Activated naive CD4-positive, alpha-beta T cell treated with Interleukin-2 at 50 U/mL for 16 hours (primary cell): Measurements from ENCODE around the gene TSPAN10.
A peak's percentile ranks its signal among the peaks of the same experiment; 100 is the strongest.

Experiments
- DNase-seq: peaks from one replicate; pipeline ENCODE4 v3.0.0-alpha.2; 2020

Gene TSPAN10

DNA sequence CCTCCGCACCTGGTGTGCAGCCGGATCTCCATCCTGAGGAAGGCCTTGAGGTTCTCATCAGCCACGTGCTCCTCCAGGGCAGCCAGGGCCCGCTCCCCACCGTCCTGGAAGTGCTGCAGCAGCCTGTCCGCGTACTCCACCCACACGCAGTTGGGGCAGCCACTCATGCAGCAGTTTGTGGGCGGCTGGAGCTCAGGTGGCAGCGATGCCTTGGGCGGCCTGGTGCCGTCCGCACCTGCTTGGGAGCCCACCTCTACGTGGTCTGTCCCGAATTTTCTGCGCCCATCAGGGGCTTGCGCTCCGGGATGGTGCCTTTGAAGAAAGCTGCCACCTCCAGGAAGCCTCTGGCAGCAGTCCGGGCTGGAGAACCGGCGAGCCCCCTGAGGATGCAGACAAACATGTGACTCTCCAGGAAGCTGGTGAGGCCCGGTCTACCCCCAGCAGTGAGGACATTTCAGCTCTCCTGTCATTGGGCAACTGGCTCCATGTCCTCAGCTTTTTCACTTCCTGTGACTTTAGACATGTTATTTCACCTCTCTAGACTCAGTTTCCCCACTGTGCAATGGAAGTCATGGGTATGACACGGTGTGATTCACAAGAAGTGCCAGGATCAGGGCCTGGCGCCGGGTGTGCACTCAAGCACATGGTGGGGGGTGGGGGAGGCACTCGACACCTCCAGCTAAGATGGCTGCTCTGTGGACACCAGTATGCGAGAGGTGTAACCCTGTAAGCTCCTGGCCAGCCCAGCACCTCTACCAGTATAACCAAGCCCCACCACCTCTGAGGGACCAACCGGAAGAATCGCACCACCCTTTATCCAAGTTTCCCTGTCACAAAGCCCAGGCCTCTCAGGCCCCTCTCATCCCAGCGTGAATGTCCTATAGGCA is 28.5 kb downstream of the TSPAN10 start:
- DNase-seq: peak; percentile 67

DNA sequence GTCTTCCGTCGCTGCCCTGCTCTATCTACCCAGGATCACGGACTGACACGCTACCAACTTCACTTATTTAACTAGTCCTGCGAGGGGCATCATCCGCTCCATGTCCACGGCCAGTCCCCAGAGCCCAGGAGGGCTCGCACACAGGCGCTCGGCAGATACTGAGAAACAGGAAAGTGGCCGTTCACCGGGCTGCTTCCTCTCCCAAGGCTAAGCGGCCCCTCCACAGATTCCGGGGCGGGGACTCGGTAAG is 29.0 kb downstream of the TSPAN10 start:
- DNase-seq: no peak

DNA sequence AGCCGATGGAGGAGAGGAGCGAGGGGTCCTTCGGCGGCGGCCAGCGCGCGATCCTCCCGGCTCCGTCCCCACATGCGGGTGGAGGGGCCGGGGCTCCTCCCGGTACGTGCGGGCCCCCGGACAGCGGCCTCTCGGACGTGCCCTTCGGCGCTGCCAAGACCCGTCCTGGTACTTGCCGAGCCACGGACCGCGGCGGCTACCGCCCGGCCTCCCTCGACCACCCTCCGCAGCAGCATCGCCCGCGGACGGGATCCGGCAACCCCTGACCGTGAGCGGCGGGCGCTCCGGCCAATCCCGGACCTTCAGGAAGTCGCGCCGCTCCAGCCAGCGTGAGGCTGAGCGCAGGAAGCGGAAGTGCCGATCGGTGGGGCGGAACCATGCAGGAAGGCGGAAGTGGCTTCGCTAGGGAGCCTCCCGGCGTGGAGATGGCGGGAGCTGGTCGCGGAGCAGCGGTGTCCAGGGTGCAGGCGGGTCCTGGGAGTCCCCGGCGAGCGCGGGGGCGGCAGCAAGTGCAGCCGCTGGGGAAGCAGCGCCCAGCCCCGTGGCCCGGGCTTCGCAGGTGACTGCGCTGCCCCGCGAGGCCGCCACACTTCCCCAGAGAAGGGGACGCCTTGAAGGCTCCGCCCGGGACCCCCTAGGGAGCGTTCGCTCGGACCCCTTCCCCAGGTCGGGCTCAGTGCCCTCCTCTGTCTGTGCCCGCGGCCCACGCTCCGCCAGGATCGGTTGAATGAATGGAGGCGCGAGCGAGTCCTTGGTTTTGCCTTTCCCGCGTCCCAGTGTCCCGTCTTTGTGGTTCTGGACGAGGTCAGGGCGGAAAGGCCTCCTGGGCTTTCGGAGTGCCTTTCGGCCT is 29.6 kb downstream of the TSPAN10 start, which contains the start of the genes CCDC137 and OXLD1:
TSS of gene CCDC137 (plus strand) at position 396 of the 850 bp plus-strand sequence. CDS start at position 426, 30 bp downstream.
TSS of gene OXLD1 (minus strand) at position 264 of the 850 bp plus-strand sequence. CDS start at position 236, 28 bp downstream.
- peak; percentile 95 for DNase-seq

DNA sequence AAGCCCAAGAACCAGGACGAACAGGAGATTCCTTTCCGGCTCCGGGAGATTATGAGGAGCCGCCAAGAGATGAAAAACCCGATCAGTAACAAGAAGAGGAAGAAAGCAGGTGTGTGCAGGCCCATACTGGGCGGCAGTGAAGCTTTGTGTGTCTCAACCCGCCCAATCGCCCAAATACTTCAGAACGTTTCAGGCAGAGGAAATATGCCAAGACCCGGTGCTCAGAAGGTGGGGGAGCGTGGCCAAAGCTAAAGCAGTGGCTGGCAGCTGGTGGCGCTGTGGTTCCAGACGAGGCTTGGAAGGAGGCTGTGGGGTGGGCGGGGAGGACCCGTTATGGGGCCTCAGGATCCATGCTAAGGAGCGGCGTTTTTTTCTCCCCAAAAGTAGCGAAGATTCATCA is 30.8 kb downstream of the TSPAN10 start:
- no peak for DNase-seq

DNA sequence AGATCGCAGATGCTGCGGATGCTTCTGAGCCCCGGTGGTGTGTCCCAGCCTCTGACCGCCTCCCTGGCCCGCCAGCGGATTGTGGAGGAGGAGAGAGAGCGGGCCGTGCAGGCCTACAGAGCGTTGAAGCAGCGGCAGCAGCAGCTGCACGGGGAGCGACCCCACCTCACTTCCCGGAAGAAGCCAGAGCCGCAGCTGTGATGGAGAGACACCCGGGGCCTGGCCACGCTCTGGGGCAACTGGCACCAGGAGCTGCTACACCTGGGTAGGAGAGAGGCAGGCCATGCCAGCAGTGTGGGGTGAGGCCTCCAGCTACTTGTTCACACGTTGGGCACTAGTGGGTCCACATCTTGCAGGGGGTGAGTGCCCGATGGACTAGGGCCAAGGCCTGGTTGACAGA is 35.5 kb downstream of the TSPAN10 start:
- no peak for DNase-seq

DNA sequence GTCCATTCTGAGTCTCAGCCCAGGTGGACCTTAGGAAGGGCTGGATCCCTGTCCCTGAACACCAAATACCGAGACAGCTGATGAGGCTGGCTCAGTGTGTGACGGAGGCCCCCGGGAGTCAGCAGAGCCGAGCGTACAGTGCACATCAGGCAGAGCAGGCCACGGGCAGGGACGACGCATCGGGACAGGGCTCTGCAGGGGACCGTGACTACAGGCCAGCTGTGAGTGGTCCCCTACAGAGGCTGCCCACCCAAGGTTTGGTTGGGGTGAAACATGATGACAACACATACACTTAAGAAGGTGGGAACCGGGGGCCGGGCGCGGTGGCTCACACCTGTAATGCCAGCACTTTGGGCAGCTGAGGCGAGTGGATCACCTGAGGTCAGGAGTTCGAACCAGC is 36.0 kb downstream of the TSPAN10 start:
- DNase-seq: no peak

DNA sequence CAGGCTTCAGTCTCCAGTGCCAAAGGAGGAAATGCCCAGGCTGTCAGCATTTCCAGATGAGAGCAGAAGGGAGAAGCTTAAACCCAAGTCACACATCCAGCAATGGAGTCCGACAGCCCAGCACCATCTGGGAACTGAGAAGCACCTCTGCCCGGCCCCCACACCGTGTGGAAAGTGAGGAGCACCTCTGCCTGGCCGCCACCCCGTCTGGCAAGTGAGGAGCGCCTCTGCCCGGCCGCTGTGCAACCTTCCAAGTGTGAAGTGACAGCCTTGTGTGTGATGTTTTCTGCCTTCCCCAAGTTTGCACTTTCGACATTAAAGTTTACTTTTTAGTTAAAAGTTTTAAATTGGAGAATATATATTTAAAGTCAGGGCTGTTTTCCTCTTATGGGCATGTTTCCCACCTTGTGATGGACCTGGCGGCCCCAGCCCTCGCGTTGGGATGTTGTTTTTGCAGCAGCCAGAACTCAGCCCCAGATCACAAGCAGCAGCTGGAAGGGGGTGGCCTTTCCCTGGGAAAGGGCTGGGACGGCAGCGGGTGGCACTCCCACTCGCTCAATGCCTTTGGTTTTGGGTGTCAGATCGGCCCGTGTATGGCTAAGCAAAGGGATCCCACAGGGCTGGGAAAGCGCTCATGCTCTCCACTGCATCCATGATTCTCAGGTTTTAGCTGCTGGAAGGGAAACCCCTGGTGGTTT is 36.7 kb downstream of the TSPAN10 start:
- no peak for DNase-seq

DNA sequence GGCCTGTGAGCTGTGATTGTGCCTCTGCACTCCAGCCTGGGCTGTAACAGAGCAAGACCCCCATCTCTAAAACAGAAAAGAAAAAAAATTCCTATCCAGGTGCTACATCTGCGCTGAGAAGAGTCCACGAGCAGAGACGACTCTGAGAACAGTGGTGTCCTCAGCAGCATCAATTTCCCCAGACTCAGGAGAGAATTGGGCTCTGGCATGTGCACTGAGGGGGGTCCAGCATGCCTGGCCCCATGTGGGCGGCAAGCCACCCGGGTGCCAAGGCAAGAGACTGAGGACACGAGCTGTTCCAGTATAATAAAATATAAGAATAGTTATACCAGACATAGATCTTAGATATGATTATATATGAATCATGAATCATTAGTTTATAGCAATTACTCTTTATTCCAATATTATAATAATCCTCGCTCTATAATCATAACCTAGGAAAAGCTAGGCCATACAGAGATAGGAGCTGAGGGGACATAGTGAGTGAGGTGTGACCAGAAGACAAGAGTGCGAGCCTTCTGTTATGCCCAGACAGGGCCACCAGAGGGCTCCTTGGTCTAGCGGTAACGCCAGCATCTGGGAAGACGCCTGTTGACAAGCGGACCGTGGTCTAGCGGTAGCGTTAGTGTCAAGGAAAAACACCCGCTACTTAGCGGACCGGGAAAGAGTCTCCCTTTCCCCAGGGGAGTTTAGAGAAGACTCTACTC is 38.7 kb downstream of the TSPAN10 start:
- DNase-seq: peak; percentile 36

DNA sequence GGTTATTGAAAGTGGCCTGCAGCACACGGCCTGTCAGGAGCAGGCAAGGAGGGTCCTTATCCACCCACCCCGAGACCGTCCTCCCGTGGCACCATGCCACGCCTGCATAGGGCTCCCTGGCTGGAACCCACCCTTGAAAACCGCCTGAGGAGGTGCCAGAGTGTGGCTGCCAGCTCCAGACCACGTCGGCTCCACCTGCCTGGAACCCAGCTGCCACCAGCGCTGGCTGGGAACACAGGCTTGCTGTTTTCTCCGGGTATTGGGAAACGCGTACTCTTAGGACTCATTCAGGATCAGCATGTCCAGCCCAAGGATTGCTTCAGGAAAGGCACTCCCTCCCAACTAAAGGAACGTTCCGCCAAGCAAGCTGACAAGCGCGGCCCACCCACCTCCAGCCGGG is 39.9 kb downstream of the TSPAN10 start:
- DNase-seq: no peak

DNA sequence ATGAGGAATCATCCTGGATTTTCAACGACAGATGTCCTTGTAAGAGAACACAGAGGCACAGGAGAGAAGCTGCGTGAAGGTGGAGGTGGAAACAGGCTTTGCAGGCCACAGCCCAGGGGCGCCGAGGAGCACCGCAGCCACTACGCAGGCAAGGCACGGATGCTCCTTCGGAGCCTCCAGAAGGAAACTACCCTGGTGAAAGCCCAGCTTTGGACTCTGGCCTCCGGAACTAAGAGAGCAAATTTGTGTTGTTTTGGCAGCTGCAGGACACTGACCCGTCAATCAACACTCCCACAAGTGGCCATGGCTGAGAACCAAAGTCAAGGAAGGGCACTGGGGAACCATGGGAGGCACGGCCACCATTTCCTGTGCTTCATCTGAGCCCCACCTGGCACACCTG is 43.2 kb downstream of the TSPAN10 start:
- no peak for DNase-seq

DNA sequence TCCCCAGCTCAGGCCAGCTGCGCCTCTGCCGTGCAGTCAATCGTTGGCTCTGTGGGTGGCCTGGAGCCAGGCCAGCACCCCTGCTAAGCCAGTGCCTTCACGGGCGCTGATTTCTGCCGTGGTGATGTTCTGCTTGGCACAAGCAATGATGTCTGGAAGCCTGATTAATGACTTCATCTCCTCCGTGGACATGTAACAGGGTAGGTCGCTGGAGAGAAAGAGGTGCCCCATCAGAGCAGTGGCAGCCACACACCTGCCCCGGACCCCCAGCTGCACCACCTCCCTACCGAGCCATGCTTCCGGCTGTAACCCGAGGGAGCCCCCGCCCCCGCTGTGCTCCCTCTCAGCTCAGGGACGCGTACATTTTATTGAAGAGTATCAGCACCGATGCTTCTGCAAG is 44.7 kb downstream of the TSPAN10 start:
- DNase-seq: no peak

DNA sequence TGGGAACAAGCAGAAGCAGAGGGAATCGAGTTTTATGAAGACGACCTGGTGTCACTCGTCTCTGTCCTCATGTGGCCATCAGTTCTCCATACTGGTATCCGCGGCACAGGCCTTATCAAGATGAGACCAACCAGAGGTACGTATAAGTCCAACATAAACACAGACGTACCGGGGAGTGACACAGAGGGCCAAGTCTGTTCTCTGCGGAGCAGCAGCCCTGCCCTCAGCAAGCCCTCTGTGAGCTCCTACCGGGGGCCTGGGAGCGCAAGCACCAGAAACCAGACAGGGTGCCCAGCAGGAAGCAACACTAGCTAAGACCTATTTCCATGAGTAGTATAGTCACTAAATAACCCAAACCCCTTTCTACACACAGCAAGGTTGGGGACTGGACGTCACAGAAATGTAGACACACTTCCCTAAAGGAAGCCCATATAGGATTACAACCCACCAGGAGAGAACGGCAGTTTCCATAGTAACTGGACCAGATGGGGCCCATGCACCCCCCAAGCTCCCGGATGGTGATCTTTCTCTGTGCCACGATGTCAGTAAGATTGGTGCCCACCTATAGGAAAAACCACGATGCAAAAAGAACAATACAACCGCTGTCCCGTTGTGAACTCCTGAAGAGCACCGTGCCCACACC is 45.7 kb downstream of the TSPAN10 start:
- no peak for DNase-seq

DNA sequence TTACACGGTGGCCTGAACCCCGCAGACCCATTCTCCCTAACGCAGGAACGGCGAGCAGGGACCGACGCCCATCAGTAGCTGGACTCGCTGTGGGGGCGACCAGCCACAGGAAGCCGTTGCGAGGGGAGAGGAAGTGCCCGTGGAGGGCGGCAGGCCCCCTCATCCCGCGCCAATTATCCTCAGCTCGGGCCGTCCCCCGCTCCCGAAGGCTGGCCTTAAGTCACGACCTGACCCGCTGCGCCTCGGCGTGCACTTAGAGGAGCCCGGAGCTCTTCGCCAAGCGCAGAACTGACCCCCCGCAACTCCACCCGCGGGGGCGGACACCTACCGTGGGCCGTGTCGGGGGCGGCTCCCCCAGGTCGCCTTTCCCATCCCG is 46.2 kb downstream of the TSPAN10 start:
- no peak for DNase-seq

DNA sequence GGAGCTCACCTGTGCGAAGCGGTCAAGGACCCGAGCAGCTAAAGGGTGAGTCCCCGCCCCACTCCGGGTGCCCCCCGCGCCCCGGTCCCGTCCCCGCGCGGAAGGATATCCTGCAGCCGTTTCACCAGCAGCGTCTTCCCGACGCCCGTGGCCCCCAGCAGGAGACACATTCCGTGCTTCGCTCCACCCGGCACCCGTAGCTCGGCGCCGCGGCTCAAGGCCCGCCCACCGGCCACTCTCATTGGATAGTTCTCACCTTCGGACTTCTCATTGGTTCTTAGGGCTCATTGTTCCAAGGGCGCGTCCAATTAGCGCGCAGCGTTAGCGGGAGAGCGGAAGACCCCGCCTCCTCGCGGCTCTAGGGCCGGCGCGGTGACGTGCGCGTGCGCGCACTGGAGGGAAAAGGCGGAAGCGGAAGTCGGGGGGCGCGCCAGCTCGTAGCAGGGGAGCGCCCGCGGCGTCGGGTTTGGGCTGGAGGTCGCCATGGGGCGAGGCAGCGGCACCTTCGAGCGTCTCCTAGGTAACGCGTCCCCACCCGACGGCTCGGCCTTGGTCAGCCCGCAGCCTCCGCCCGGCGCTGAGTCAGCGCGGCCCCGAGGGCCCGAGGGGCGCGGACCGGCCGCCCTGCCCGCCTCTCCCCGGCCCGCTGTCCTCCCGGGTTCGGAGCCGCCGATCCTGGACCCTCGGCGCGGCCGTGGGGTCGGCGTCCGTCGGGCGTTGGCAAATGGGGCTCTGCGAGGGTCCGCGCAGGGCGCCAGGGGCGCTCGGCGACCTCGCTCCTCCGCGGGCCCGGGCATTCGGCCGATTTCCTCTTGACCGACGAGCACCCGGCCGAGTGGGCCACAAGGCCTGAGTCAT is 46.8 kb downstream of the TSPAN10 start, which contains the start of the genes ARL16 and HGS:
TSS of gene ARL16 (minus strand) at position 214 of the 858 bp plus-strand sequence. CDS start at position 170, 44 bp downstream.
TSS of gene HGS (plus strand) at position 428 of the 858 bp plus-strand sequence. CDS start at position 484, 56 bp downstream.
- peak; percentile 98 for DNase-seq

DNA sequence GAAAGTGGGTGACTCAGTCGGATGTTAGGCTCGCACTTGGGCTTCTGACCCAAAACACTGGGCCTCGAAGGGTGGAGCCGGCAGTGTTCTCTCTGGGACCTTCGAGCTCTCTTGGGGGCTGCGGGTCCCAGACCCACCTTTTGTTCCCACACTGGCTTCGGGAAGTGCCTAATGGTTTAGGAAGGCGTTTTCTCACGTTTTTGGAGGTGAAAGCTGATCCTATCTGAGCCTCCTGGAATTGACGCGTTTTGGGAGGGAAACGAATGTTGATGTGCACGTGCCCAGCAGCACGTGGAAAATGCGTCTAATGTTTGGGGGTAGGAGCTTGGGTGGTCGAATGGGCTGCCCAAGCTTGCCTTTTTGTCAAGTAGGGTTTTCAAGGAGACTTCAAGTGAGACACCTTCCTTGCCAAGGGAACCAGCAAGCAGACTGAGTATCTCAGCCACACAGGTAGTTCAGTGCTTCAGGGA is 47.5 kb downstream of the TSPAN10 start:
- DNase-seq: no peak

DNA sequence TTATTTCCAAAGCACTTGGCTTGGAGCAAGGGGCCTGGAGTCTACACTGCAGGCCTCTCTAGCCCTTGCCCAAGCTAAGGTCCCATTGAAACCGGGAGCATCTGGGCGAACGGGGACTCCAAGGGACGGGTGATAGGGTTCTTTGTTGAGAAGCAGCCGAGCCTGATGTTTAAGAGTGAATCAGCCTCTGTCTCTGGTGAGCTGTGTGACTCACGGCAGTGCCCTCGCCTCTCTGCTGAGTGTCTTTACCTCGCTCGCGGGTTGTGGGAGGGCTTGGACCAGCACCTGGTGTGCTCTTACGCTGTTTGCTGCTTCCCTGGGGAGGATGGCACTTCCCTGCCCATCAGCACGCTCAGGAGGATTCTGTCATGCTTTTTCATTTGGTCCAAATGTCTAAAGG is 48.1 kb downstream of the TSPAN10 start:
- peak; percentile 62 for DNase-seq

DNA sequence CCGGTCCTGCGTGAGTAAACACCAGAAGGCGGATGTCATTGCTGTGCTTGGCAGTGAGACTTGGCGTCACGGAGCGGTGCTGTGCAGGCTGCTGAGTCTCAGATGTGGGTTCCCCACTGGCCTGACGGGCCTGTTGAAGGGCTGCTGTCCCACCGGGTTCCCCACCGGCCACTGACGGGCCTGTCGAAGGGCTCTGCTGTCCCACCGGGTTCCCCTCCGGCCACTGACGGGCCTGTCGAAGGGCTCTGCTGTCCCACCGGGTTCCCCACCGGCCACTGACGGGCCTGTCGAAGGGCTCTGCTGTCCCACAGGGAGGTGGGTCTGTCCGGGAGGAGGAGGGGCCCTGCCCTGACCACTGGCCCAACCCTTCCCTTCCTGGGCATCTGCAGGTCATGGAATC is 49.6 kb downstream of the TSPAN10 start:
- DNase-seq: no peak

DNA sequence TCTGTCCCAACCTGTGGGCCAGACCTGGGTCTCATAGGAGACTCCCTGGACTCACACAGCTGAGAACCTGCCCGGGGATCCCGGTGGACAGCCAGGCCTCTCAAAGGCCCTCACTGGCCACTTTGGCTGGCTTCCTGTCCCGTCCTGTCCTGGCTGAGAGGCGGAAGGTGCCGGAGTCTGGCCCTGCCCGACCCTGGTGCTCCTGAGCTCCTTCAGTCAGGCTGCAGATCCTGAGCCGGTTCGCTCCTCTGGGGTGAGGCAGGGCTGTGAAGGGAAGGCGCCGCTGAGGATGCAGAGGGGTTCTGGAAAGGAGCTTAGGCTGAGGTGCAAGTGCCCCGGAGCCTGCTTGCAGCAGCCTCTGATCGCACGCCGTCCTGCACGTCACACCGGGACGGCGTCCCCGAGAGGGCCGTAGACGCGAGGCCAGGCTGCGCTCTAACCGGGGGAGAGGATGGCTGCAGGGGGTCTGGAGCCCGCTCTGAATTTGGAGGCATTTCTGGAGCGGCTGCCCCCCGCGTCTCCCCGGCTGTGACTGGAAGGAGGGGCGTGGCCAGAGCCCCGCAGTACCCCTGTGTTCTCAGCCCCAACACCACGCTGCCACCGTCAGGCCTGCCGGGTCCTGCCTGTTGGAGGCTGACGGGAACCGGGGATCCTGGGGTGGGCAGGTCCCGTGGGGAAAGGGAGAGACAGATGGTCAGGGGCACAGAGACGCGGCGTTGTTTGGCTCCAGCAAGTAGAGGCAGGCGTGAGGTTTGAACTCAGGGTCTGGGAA is 51.0 kb downstream of the TSPAN10 start:
- DNase-seq: no peak

DNA sequence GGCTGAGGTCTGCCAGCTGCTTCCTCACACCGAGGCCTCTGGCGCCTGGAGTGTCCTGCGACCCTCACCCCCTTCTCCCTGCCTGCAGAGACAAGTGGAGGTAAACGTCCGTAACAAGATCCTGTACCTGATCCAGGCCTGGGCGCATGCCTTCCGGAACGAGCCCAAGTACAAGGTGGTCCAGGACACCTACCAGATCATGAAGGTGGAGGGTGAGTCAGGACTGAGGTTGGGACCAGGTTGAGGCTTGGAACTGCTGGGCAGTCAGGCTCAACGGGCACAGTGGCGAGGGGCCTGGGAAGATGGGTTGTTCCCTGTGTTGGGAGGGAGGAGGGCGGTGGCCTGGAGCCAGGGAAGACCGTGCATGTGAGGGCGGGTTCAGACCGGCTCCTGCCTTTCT is 51.6 kb downstream of the TSPAN10 start:
- no peak for DNase-seq

DNA sequence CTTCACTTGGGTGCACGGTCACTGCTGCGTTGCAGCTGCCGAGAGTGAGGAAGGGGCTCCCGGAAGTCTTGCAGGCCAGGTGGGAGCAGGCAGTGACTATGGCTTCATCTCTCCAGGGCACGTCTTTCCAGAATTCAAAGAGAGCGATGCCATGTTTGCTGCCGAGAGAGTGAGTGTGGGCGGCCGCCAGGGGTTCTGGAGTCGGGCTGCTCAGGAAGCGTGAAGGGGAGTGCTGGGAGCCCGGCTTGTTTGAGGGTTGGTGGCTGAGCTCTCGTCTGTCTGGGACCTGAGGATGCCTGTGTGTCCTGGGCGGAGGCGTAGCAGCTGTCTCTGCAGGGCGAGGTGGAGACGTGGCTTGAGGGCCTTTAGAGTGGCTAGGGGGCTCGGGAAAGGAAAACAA is 53.1 kb downstream of the TSPAN10 start:
- DNase-seq: no peak
